ENCODE data around the gene TIMP2. TPM values are rescaled to one million over a fixed set of nuclear protein-coding genes. Genes with fewer than 3 reads are reported as not detected.

Gene TIMP2
- total and polyA plus RNA-seq, 4 donors: 203 to 732 (median 577) TPM

- intact Hi-C loops (cut with DNase I): no loop called here
- Histone ChIP-seq H3K27ac (ENCODE audit: low read depth in 1 of 2, low read length in 2 of 2) (no peak overlapping the region), H3K36me3 (ENCODE audit: control insufficient read depth in 1 of 2, insufficient read depth in 2 of 2, low read length in 1 of 2) (peaks cover 6 to 10% of the 10 kb centered on the region in 2 donors)
These were observed 96.6 kb downstream of the TIMP2 start for GRCh38 chr17:78828470-78829185.

GRCh38 chr17:78826836-78827509 lies 98.2 kb downstream of the TIMP2 start:
- Histone ChIP-seq H3K27me3 (ENCODE audit: control insufficient read depth in 1 of 2, insufficient read depth in 2 of 2, low read length in 1 of 2) (no peaks in the 10 kb centered on the region), H3K36me3 (ENCODE audit: control insufficient read depth in 1 of 2, insufficient read depth in 2 of 2, low read length in 1 of 2) (peaks cover 8% of the 10 kb centered on the region in 2 donors), H3K27ac (ENCODE audit: low read depth in 1 of 2, low read length in 2 of 2) (no peak overlapping the region), H3K9me3 (ENCODE audit: control insufficient read depth, low read length) (no peaks in the 10 kb centered on the region), H3K4me1 (ENCODE audit: control insufficient read depth in 1 of 2, insufficient read depth in 2 of 2, low read length in 2 of 2) (no peaks in the 10 kb centered on the region), H3K4me3 (ENCODE audit: low read length in 2 of 2) (no peak overlapping the region)
- 89 to 90% methylated on average over 21 of the region's 21 CpGs for WGBS, 2 donors
- peak; percentile 77 to 85 for DNase-seq
- no peak for ATAC-seq (ENCODE audit: low FRiP score)
- intact Hi-C loops (cut with DNase I): no loop called here

More at GRCh38 chr17:78828470-78829185, 96.6 kb downstream of the TIMP2 start:
- WGBS, 2 donors: 90 to 91% methylated on average over 14 of the region's 14 CpGs
- Histone ChIP-seq H3K4me1 (ENCODE audit: control insufficient read depth in 1 of 2, insufficient read depth in 2 of 2, low read length in 2 of 2) (no peaks in the 10 kb centered on the region), H3K27me3 (ENCODE audit: control insufficient read depth in 1 of 2, insufficient read depth in 2 of 2, low read length in 1 of 2) (no peaks in the 10 kb centered on the region), H3K9me3 (ENCODE audit: control insufficient read depth, low read length) (no peaks in the 10 kb centered on the region), H3K4me3 (ENCODE audit: low read length in 2 of 2) (no peak overlapping the region)
- DNase-seq (peak in 1 of 2 donors; percentile 67), ATAC-seq (ENCODE audit: low FRiP score) (no peak)

GRCh38 chr17:78826421-78826820 lies 98.8 kb downstream of the TIMP2 start:
- WGBS, 2 donors: 83 to 86% methylated on average over 5 of the region's 5 CpGs
- peaks cover 8% of the 10 kb centered on the region in 2 donors for H3K36me3 ChIP-seq (ENCODE audit: control insufficient read depth in 1 of 2, insufficient read depth in 2 of 2, low read length in 1 of 2)
- no peaks in the 10 kb centered on the region for H3K27me3 ChIP-seq (ENCODE audit: control insufficient read depth in 1 of 2, insufficient read depth in 2 of 2, low read length in 1 of 2)
- no peak overlapping the region for H3K4me3 ChIP-seq (ENCODE audit: low read length in 2 of 2)
- no peaks in the 10 kb centered on the region for H3K9me3 ChIP-seq (ENCODE audit: control insufficient read depth, low read length)
- DNase-seq (no peak), ATAC-seq (ENCODE audit: low FRiP score) (no peak)
- intact Hi-C loops (cut with DNase I): no loop called here
- H3K4me1 ChIP-seq (ENCODE audit: control insufficient read depth in 1 of 2, insufficient read depth in 2 of 2, low read length in 2 of 2): no peaks in the 10 kb centered on the region
- no peak overlapping the region for H3K27ac ChIP-seq (ENCODE audit: low read depth in 1 of 2, low read length in 2 of 2)

- Histone ChIP-seq H3K4me3 (ENCODE audit: low read length in 2 of 2) (no peak overlapping the region), H3K27ac (ENCODE audit: low read depth in 1 of 2, low read length in 2 of 2) (no peak overlapping the region)
- intact Hi-C loops (cut with DNase I): no loop called here
These were observed 99.5 kb downstream of the TIMP2 start for GRCh38 chr17:78825696-78826095.

GRCh38 chr17:78824240-78824639 lies 100.9 kb downstream of the TIMP2 start:
- no peak overlapping the region for H3K27ac ChIP-seq (ENCODE audit: low read depth in 1 of 2, low read length in 2 of 2)
- no peaks in the 10 kb centered on the region for H3K9me3 ChIP-seq (ENCODE audit: control insufficient read depth, low read length)
- intact Hi-C loops (cut with DNase I): no loop called here
- H3K4me1 ChIP-seq (ENCODE audit: control insufficient read depth in 1 of 2, insufficient read depth in 2 of 2, low read length in 2 of 2): no peaks in the 10 kb centered on the region
- H3K27me3 ChIP-seq (ENCODE audit: control insufficient read depth in 1 of 2, insufficient read depth in 2 of 2, low read length in 1 of 2): no peaks in the 10 kb centered on the region
- no peak overlapping the region for H3K4me3 ChIP-seq (ENCODE audit: low read length in 2 of 2)
- WGBS, 2 donors: 89 to 91% methylated on average over 7 of the region's 7 CpGs
- ATAC-seq (ENCODE audit: low FRiP score): no peak
- no peak for DNase-seq
- peaks cover 6 to 10% of the 10 kb centered on the region in 2 donors for H3K36me3 ChIP-seq (ENCODE audit: control insufficient read depth in 1 of 2, insufficient read depth in 2 of 2, low read length in 1 of 2)

More at GRCh38 chr17:78825696-78826095, 99.5 kb downstream of the TIMP2 start:
- peaks cover 8% of the 10 kb centered on the region in 2 donors for H3K36me3 ChIP-seq (ENCODE audit: control insufficient read depth in 1 of 2, insufficient read depth in 2 of 2, low read length in 1 of 2)
- H3K9me3 ChIP-seq (ENCODE audit: control insufficient read depth, low read length): no peaks in the 10 kb centered on the region
- peak in 1 of 2 donors; percentile 69 for DNase-seq
- WGBS, 2 donors: 92 to 94% methylated on average over 6 of the region's 6 CpGs
- H3K27me3 ChIP-seq (ENCODE audit: control insufficient read depth in 1 of 2, insufficient read depth in 2 of 2, low read length in 1 of 2): no peaks in the 10 kb centered on the region
- no peak for ATAC-seq (ENCODE audit: low FRiP score)
- H3K4me1 ChIP-seq (ENCODE audit: control insufficient read depth in 1 of 2, insufficient read depth in 2 of 2, low read length in 2 of 2): no peaks in the 10 kb centered on the region

- intact Hi-C loops (cut with DNase I): no loop called here
- Histone ChIP-seq H3K27ac (ENCODE audit: low read depth in 1 of 2, low read length in 2 of 2) (no peak overlapping the region), H3K4me3 (ENCODE audit: low read length in 2 of 2) (no peak overlapping the region), H3K9me3 (ENCODE audit: control insufficient read depth, low read length) (no peaks in the 10 kb centered on the region), H3K27me3 (ENCODE audit: control insufficient read depth in 1 of 2, insufficient read depth in 2 of 2, low read length in 1 of 2) (no peaks in the 10 kb centered on the region), H3K4me1 (ENCODE audit: control insufficient read depth in 1 of 2, insufficient read depth in 2 of 2, low read length in 2 of 2) (no peaks in the 10 kb centered on the region), H3K36me3 (ENCODE audit: control insufficient read depth in 1 of 2, insufficient read depth in 2 of 2, low read length in 1 of 2) (peaks cover 6 to 10% of the 10 kb centered on the region in 2 donors)
- no peak for ATAC-seq (ENCODE audit: low FRiP score)
- DNase-seq: peak in 1 of 2 donors; percentile 57
- WGBS, 2 donors: 89 to 91% methylated on average over 14 of the region's 14 CpGs
These were observed 101.7 kb downstream of the TIMP2 start for GRCh38 chr17:78823282-78824046.

- ATAC-seq (ENCODE audit: low FRiP score): no peak
These were observed 102.6 kb downstream of the TIMP2 start for GRCh38 chr17:78822552-78822951.

GRCh38 chr17:78821961-78822360 lies 103.2 kb downstream of the TIMP2 start:
- Histone ChIP-seq H3K4me3 (ENCODE audit: low read length in 2 of 2) (no peak overlapping the region), H3K4me1 (ENCODE audit: control insufficient read depth in 1 of 2, insufficient read depth in 2 of 2, low read length in 2 of 2) (no peaks in the 10 kb centered on the region), H3K27ac (ENCODE audit: low read depth in 1 of 2, low read length in 2 of 2) (no peak overlapping the region), H3K27me3 (ENCODE audit: control insufficient read depth in 1 of 2, insufficient read depth in 2 of 2, low read length in 1 of 2) (no peaks in the 10 kb centered on the region), H3K36me3 (ENCODE audit: control insufficient read depth in 1 of 2, insufficient read depth in 2 of 2, low read length in 1 of 2) (peaks cover 6 to 8% of the 10 kb centered on the region in 2 donors), H3K9me3 (ENCODE audit: control insufficient read depth, low read length) (no peaks in the 10 kb centered on the region)
- ATAC-seq (ENCODE audit: low FRiP score): no peak
- intact Hi-C loops (cut with DNase I): no loop called here
- WGBS, 2 donors: 93 to 96% methylated on average over 8 of the region's 8 CpGs
- DNase-seq: peak in 1 of 2 donors; percentile 44

More at GRCh38 chr17:78822552-78822951, 102.6 kb downstream of the TIMP2 start:
- no peaks in the 10 kb centered on the region for H3K4me1 ChIP-seq (ENCODE audit: control insufficient read depth in 1 of 2, insufficient read depth in 2 of 2, low read length in 2 of 2)
- 87 to 94% methylated on average over 14 of the region's 14 CpGs for WGBS, 2 donors
- no peaks in the 10 kb centered on the region for H3K27me3 ChIP-seq (ENCODE audit: control insufficient read depth in 1 of 2, insufficient read depth in 2 of 2, low read length in 1 of 2)
- intact Hi-C loops (cut with DNase I): no loop called here
- peak in 1 of 2 donors; percentile 42 for DNase-seq
- H3K4me3 ChIP-seq (ENCODE audit: low read length in 2 of 2): no peak overlapping the region
- peaks cover 6 to 10% of the 10 kb centered on the region in 2 donors for H3K36me3 ChIP-seq (ENCODE audit: control insufficient read depth in 1 of 2, insufficient read depth in 2 of 2, low read length in 1 of 2)
- no peak overlapping the region for H3K27ac ChIP-seq (ENCODE audit: low read depth in 1 of 2, low read length in 2 of 2)
- no peaks in the 10 kb centered on the region for H3K9me3 ChIP-seq (ENCODE audit: control insufficient read depth, low read length)
